Nephron (organoid): ENCODE results near the gene HDAC4.

ENCODE experiments used
- H3K27ac Mint-ChIP-seq, 3 experiments: 2 replicates each; pipeline ENCODE4 v1.8.0; 2020; ENCODE audit warnings: mixed read lengths in 3 of 3, mild to moderate bottlenecking in 2 of 3, moderate library complexity in 1 of 3
- H3K27me3 Mint-ChIP-seq: 2 replicates; pipeline ENCODE4 v1.8.0; 2021; ENCODE audit warnings: low read depth, mild to moderate bottlenecking, moderate library complexity, mixed read lengths
- H3K36me3 Mint-ChIP-seq: 2 replicates; pipeline ENCODE4 v1.8.0; 2020; ENCODE audit warnings: low read depth, mixed read lengths
- H3K4me1 Mint-ChIP-seq: 2 replicates; pipeline ENCODE4 v1.8.0; 2020; ENCODE audit warnings: mixed read lengths
- H3K4me3 Mint-ChIP-seq, 3 experiments: 2 replicates each; pipeline ENCODE4 v1.8.0; 2020; ENCODE audit warnings: mild to moderate bottlenecking in 3 of 3, mixed read lengths in 3 of 3, moderate library complexity in 2 of 3
- H3K9me3 Mint-ChIP-seq: 2 replicates; pipeline ENCODE4 v1.8.0; 2020; ENCODE audit warnings: mixed read lengths
- CTCF ChIP-seq, 3 experiments: fragments of 200-600 bp; sonication (generic); IDR thresholded peaks; one replicate each; pipeline ENCODE4 v1.5.0; 2021; ENCODE audit warnings: antibody characterized with exemption in 3 of 3; ENCODE audit not compliant: unreplicated experiment in 3 of 3

The HDAC4 gene

DNA sequence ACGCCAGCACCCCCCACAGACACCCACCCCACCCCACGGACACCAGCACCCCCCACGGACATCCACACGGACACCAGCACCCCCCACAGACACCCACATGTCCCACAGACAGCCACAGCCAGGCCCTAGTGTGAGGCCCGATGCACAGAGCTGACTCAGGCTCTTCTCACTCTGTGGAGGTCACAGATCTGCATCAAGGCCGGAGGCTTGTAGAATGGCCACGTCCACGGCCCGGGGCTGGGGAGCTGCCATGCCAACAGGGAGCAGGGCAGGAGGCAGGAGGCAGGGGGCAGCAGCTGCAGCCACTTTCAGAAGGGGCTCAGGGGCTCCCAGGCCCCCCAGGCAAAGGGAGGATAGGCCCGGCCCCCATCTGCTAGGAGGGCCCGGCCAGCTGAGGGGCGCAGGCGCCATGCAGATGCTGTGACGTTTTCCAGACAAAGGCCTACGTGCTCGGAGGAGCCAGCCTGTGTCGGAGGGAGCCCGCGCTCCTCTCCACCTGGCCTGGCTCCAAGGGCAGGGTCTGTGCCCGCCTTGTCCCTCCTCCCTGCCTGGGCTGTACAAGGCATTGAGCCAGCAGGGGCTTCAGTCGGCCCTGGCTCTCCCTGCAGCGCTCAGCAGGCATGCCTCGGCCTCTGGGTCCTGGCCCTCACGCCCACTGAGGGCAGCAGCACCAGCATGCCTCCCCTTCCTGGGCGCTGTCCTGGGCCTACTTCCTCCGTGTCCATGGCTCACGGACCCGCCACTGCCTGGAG is 304.0 kb downstream of the HDAC4 start:
- Mint-ChIP-seq H3K9me3 (no peaks in the 10 kb centered on the region), H3K27ac (no peak overlapping the region), H3K36me3 (peaks cover 5% of the 10 kb centered on the region), H3K4me1 (peaks cover 4% of the 10 kb centered on the region), H3K4me3 (no peak overlapping the region), H3K27me3 (no peaks in the 10 kb centered on the region)
- TF ChIP-seq CTCF (IDR thresholded peaks at IDR 0.05; ENCODE audit: unreplicated experiment in 3 of 3) = no peak

DNA sequence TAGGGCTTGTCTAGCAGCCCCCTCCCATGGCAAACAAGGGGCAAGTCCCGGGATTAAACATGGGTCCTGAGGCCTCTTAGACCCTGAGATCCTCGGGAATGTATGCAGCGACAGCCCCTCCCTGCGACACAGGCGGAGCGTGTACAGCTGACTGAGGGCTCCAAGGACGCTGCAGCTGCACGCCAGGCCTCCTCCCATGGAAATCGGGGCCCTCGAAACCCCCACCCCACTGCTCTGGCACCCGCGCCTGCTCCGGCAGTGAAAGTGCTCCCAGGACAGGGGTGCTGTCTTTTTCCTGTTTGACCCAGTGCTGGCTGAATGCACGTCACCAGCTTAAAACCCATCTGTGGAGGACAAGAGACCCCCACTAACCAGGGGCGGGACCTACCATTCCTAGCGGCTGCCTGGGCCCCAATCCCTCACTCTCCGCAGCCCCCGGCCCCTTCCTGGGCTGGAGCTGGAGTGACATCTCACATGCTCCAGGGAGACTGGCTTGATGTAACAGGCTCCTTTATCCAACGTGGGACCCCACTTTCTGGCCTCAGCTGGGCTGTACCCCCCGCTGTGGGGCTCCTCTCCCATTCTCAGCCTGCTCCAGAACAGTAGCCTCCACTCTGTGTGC is 305.2 kb downstream of the HDAC4 start:
- Mint-ChIP-seq H3K4me3 (no peak overlapping the region), H3K27me3 (no peaks in the 10 kb centered on the region), H3K27ac (no peak overlapping the region), H3K9me3 (no peaks in the 10 kb centered on the region), H3K4me1 (peaks cover 8% of the 10 kb centered on the region), H3K36me3 (no peaks in the 10 kb centered on the region)
- no peak for TF ChIP-seq CTCF (IDR thresholded peaks at IDR 0.05; ENCODE audit: unreplicated experiment in 3 of 3)

DNA sequence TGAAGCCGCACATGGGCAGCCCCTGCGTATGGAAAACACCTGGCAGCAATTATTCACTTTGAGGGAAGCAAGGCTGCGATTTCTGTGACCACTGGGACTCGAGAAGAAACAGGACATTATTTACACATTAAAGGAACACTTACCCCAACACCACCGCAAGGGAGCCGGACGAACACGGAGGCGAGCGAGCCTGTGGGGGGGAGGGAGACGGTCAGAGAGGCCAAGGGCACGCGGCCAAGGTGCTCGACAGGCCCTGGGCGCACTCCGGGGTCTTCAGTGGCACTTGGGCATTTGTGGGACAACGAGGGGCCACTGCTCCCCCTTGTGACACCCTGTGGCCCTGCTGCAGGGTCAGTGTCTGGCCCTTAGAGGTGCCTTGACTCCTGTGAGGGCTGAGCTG is 306.0 kb downstream of the HDAC4 start:
- H3K9me3 Mint-ChIP-seq = no peaks in the 10 kb centered on the region
- no peaks in the 10 kb centered on the region for H3K36me3 Mint-ChIP-seq
- TF ChIP-seq CTCF (IDR thresholded peaks at IDR 0.05; ENCODE audit: unreplicated experiment in 3 of 3) = no peak

DNA sequence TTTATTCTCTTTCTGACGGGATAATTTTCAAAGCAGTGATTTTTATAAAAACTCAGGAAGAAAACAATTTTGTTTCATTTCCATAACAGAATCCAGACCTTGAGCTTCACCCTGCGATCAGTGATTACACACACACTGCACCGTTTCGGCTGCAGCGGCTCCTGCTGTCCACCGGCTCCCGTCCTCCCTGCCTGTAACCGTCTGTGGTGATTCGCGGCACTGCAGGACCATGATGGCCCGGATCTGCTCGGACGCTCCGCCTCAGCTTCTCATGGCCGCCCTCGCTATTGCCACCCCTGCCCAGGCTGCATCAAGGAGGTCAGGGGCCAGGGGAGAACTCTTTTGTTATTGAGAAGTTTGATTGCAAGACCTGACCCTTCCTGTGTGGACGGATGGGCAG is 306.9 kb downstream of the HDAC4 start:
- Mint-ChIP-seq H3K36me3 (no peaks in the 10 kb centered on the region), H3K4me3 (no peak overlapping the region), H3K4me1 (peaks cover 9% of the 10 kb centered on the region), H3K27ac (no peak overlapping the region), H3K27me3 (no peaks in the 10 kb centered on the region), H3K9me3 (no peaks in the 10 kb centered on the region)
- TF ChIP-seq CTCF (IDR thresholded peaks at IDR 0.05; ENCODE audit: unreplicated experiment in 3 of 3) = no peak

More for the DNA sequence above, 306.0 kb downstream of the HDAC4 start:
- Mint-ChIP-seq H3K4me1 (peaks cover 8% of the 10 kb centered on the region), H3K27me3 (no peaks in the 10 kb centered on the region), H3K4me3 (no peak overlapping the region), H3K27ac (no peak overlapping the region)

DNA sequence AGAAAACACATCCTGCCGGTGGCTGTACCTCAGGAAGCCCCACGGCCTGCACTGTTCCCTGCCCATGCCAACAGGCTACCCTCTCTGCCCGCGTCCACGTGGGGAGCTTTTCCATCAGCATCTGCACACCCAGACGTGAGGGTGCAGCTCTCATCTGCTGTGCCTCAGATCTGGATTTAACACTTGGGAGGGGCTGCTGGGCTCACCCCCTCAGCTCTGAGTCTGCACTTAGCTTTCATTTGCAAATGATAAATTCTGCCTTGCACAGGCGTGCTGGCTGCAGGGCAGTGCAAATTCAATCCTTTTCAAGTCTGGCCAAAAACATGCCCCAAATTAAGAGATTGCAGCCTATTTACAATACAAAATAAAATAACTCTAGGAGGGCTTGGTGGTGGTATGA is 307.3 kb downstream of the HDAC4 start:
- Mint-ChIP-seq H3K27ac (no peak overlapping the region), H3K36me3 (no peaks in the 10 kb centered on the region), H3K4me3 (no peak overlapping the region), H3K9me3 (no peaks in the 10 kb centered on the region), H3K4me1 (peaks cover 13% of the 10 kb centered on the region), H3K27me3 (no peaks in the 10 kb centered on the region)
- no peak for TF ChIP-seq CTCF (IDR thresholded peaks at IDR 0.05; ENCODE audit: unreplicated experiment in 3 of 3)
